GM19372 (cell line): Measurements from ENCODE around the gene DISC1.
"Not testable (repeated sequence)": the region's sequence is repeated elsewhere in the genome, so short reads cannot be mapped to it uniquely, and the experiment has no call there.

Experiments used
- ATAC-seq: cut with Tn5 transposase; IDR thresholded peaks from one replicate; pipeline ENCODE4 v1.9.1; 2021; ENCODE audit warnings: mild to moderate bottlenecking, low read depth, moderate library complexity; ENCODE audit not compliant: unreplicated experiment

The DISC1 gene

GRCh38 chr1:231940701-231941100, 314.1 kb downstream of the DISC1 start:
- ATAC-seq = no peak

- no peak for ATAC-seq
These were observed 316.5 kb downstream of the DISC1 start for GRCh38 chr1:231943084-231943483.

GRCh38 chr1:231948102-231948501, 321.5 kb downstream of the DISC1 start:
- ATAC-seq = not testable (repeated sequence)

GRCh38 chr1:231949277-231950091, 322.9 kb downstream of the DISC1 start:
- ATAC-seq = no peak

GRCh38 chr1:231950331-231951128, 323.9 kb downstream of the DISC1 start:
- no peak for ATAC-seq

GRCh38 chr1:231951374-231951773, 324.8 kb downstream of the DISC1 start:
- ATAC-seq = no peak

- ATAC-seq = no peak
These were observed 325.6 kb downstream of the DISC1 start for GRCh38 chr1:231952154-231952553.

GRCh38 chr1:231953660-231954059, 327.1 kb downstream of the DISC1 start:
- no peak for ATAC-seq

GRCh38 chr1:231954751-231955150, 328.2 kb downstream of the DISC1 start:
- no peak for ATAC-seq

- no peak for ATAC-seq
These were observed 330.8 kb downstream of the DISC1 start for GRCh38 chr1:231957359-231957758.

- ATAC-seq = no peak
These were observed 331.9 kb downstream of the DISC1 start for GRCh38 chr1:231958448-231958847.

- ATAC-seq = no peak
These were observed 332.8 kb downstream of the DISC1 start for GRCh38 chr1:231959225-231959884.

- ATAC-seq = not testable (repeated sequence)
These were observed 335.2 kb downstream of the DISC1 start for GRCh38 chr1:231961801-231962200.

GRCh38 chr1:231962636-231963035, 336.0 kb downstream of the DISC1 start:
- no peak for ATAC-seq

GRCh38 chr1:231964241-231964640, 337.7 kb downstream of the DISC1 start:
- no peak for ATAC-seq

- no peak for ATAC-seq
These were observed 338.4 kb downstream of the DISC1 start for GRCh38 chr1:231964961-231965360.

GRCh38 chr1:231965615-231966014, 339.0 kb downstream of the DISC1 start:
- ATAC-seq = no peak

GRCh38 chr1:231966983-231967382, 340.4 kb downstream of the DISC1 start:
- ATAC-seq = no peak

GRCh38 chr1:231969076-231969475, 342.5 kb downstream of the DISC1 start:
- no peak for ATAC-seq

GRCh38 chr1:231969761-231970160, 343.2 kb downstream of the DISC1 start:
- ATAC-seq = not testable (repeated sequence)

- ATAC-seq = no peak
These were observed 344.1 kb downstream of the DISC1 start for GRCh38 chr1:231970684-231971083.
